ENCODE data around the gene ZC3H8.

- TF ChIP-seq CTCF (IDR thresholded peaks at IDR 0.05 in 4 of 5, conservative IDR thresholded peaks at IDR 0.05 in 1 of 5) = no peak
- no peak for TF ChIP-seq POLR2A (IDR thresholded peaks at IDR 0.05)
Measured at GRCh38 chr2:112183327-112184025, 71.4 kb downstream of the ZC3H8 start.

Data from gastrocnemius medialis (tissue), 4 donors.